Measurements from ENCODE around the gene ATPAF2.

The ATPAF2 gene

GRCh38 chr17:17985153-17985552 lies 53.8 kb downstream of the ATPAF2 start:
- no peak for DNase-seq

GRCh38 chr17:17983776-17984175 lies 55.2 kb downstream of the ATPAF2 start:
- DNase-seq = no peak

- DNase-seq = no peak
Observed at GRCh38 chr17:17983376-17983775, 55.6 kb downstream of the ATPAF2 start.

GRCh38 chr17:17982801-17983200 lies 56.2 kb downstream of the ATPAF2 start:
- DNase-seq = no peak

GRCh38 chr17:17981330-17981729 lies 57.6 kb downstream of the ATPAF2 start:
- no peak for DNase-seq

GRCh38 chr17:17979778-17980177 lies 59.2 kb downstream of the ATPAF2 start:
- DNase-seq = no peak

GRCh38 chr17:17978481-17979424 lies 60.2 kb downstream of the ATPAF2 start:
- DNase-seq = no peak

GRCh38 chr17:17976931-17977570 lies 61.9 kb downstream of the ATPAF2 start:
- no peak for DNase-seq

GRCh38 chr17:17975436-17975835 lies 63.5 kb downstream of the ATPAF2 start:
- no peak for DNase-seq

- DNase-seq = no peak
Observed at GRCh38 chr17:17972952-17973254, 66.1 kb downstream of the ATPAF2 start.

- DNase-seq = peak; percentile 100
Observed at GRCh38 chr17:17972126-17972951, 66.6 kb downstream of the ATPAF2 start, which contains the start of the genes DRC3 and TOM1L2. Gene DRC3, plus strand, starts transcription at chr17:17972862. Its CDS starts 4,737 bp downstream, at chr17:17977599. Gene TOM1L2, minus strand, starts transcription at chr17:17972400. Its CDS starts 87 bp downstream, at chr17:17972313.

- no peak for DNase-seq
Observed at GRCh38 chr17:17971431-17972125, 67.4 kb downstream of the ATPAF2 start.

GRCh38 chr17:17970699-17971430 lies 68.1 kb downstream of the ATPAF2 start:
- no peak for DNase-seq
